SW480 (cell line): ENCODE results near the gene EFHC1.

Experiments
- DNase-seq: peaks from one replicate; pipeline ENCODE4 v3.0.0-alpha.2; 2016; ENCODE audit warnings: low spot score

EFHC1 gene

DNA sequence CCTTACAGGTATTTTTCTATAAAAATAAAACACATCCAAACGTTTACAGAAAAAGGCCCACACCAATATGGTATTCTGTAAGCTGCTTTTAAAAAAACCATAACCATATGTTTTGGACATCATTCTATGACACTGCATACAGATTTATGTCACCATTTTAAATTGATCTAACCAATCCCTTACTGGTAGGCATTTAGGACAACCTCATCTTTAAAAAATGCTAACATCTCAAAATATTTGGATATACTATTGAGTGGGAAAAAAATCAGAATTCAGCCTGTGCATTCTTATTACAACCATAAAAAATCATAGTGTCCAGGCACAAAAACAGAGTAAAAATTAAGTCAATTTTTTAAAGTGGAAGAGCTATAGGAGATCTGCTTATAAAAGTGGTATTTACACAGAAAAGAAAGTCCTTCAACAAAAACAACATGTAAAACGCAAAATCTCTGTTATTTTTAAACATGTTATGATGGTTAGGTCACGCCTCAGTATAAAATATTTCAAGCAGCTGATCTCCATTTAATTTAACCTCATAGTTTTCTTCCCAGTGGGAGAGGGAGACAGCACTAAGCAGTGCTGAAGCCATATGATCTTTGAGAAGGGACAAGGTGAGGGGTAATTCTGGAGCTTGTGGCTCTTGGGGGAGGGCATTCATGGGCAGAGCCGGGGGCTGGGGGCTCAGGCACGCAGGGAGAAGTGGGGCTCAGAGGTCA lies 135.5 kb downstream of the EFHC1 start:
- no peak for DNase-seq

DNA sequence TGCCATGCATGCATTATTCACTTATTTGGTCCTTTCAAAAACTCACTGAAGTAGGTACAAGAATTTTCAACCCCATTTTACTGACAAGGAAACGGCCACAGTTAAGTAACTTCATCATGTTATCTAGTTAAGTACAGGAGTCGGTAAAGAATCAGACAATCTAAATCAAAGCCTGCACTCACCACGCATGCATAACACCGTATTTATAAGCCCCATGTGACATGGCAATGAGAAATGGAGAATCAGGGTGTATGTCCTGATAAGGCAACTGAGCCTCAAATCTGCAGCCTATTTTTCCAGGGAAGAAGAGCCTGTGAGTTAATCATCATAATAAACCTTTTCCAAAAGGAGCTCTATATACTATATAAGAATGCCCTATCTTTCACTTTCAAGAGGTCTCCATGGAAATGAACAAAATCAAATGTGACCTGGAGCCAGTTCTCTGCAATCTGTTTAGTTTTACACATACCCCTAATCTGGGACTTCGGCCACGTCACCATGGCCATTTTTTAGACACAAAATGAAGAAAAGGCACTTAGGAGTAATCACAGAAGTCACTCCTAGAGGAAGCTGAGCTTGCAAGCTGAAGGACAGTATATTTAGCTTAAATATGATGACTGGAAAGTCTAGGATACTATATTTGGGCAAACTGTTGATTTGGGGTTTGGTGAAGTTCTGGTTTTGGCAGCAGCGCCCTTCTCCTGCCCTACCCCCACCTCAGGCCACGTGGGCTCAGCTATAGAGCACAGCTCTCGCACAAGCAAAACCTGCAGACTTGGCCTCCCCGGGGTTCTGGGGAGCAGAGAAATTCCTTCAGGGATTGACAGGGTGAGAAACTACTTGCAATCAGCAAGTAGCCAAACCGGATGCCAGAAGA lies 137.5 kb downstream of the EFHC1 start:
- DNase-seq, result no peak

DNA sequence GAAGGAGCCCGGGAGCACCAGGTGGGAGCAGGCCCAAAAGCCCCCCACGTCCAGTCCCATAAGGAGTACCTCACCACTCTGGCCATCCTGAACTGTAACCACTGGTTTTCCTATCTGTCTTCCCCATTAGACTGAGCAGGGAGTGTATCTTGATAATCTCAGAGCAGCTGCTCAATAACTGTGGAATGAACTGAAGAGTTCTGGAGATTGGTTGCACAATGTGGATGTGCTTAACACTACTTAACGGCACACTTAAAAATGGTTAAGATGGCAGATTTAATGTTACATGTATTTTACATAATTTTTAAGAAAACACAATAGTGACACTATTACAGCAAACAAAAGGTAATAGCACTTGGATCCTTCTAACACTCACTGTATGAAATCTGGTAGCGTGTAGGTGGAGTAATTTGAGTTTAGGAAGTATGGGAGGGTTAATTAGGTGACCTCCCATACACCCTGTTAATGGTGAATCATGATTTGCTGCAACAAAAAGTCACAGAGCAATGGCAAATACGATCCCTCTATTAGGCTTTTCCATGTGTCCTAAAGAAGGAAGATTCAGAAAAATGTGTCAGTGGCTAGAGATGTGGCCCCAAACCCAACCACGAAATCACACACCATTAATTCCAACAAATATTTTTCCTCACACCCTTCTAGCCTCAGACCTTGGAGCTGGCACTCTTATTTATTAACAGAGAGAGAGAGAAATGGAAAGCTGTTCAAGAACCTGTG lies 138.3 kb downstream of the EFHC1 start:
- no peak for DNase-seq

DNA sequence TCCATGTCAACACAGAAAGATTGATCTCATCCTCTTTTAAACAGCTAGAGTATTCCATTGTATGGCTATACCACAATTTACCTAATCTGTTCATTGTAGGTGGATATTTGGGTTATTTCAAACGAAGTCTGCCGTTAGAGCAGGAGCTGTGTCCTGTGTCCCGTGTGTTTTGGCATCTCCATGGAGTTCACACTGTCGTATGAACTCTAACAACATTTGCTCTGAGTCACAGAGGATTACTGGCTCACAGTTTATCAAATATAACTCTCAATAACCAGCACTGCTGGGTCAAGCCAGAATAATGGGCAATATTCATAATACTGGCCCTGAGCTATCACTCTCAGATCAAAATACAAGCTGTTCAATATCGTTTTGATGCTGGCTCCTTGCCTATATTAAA lies 140.3 kb downstream of the EFHC1 start:
- no peak for DNase-seq

DNA sequence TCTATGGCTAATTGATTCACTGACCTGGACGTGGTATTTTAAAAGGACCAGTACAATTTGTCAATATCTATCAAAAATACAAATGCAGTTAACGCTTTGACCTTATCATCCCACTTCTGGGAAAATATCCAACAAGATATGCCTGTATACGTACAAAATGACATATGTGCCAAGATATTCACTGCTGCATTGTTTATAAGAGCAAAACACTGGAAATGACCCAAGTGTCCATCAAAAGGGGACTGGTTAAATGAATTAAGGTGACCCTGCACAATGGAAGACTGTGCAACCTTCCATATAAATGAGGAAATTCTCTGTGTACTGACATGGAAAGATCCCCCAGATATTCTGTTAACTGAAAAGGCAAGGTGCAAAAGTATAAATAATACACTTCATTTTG lies 142.8 kb downstream of the EFHC1 start:
- no peak for DNase-seq

DNA sequence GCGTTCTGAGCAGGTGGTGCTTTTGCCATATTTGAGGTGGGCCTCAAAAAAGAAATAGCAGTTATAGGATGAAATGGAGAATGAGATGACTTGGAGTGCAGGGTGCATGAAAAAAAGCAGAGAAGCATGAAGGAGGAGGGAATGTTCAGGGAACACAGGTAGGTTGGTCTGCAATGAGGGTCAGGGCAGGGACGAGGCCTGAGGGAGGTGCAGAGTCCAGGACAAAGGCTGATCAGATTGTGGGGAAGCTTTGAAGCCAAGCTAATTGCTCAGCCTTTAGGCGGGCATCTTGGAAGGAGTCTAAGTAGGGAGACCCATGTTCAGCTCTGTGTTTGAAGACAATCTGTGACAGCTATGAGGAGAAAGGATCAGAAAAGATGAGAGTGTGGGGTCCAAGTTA lies 144.7 kb downstream of the EFHC1 start:
- DNase-seq, result no peak

DNA sequence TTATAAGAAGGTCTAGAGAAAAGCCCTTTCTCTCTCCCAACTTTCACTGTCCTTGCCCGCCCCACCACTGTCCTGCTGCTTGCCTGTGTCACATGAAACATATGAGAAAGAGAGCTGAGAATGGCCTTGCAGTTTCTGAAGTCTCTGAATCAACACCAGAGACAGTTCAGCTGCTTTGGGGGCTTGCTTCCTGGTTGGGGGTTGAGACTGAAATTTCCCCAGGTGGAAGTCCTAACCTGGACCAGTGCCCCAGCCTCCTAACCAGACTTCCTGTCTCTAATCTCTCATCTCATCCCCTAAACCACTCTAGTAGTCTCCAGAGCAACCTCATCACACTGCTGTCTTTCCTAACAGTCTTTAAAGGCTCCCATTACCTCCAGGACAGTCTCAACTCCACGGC lies 146.1 kb downstream of the EFHC1 start:
- DNase-seq, result no peak

DNA sequence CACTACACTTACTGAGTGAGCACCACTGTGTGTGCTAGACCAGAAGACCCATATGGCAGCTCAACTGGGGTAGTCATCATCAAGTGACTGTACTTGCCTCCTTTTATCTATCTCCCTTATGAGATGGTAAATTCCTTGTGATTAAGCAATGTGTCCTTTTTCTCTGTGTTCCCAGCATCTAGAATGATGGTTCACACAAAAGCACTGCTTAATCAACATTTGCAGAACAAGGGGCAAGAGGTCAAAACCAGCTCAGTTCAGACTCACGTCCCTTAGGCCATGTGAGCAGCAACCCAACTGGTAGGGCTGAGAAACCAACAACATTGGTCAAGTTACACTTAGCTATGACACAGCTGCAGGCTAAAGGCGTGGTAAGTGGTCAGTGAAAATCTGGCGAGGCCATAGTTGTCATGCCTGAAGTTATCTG lies 146.7 kb downstream of the EFHC1 start:
- DNase-seq, result no peak

DNA sequence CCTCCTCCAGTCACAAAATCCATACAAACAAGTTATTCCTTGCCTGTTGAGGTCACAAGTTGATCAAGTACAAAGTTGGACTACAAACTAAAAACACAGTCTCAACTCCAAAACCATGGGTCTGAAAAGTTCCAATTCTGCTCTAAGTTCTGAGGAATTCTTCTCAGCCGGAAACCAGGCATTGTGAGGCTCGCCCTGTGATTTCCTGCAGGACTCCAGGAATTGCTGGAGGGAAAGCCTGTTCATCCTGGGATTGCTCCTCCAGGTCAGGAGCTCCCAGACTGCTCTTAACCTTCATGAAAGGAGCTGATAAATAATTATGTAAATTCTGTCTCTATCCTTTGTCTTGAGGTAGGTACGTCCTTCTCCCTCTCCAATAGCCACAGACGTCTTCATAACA lies 148.2 kb downstream of the EFHC1 start:
- DNase-seq, result no peak

DNA sequence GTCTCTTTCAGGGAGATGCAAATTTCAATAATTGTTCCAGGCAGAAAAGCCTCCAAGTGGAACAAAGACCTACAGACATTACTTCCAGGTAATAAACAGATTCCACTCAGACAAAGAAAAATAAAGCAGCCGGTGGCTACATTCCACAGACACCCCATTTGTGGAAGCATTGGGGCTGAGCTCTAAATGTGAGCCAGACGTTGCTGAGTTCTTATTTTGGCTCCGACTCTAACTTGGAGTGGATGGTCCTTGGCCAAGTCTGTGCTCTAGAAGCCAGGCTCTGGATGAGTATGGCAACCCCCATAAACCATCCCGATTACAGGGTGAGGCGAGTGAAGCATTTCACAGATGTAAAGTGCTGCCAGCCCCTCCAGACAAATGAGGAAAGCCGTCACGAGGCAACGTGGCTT lies 150.2 kb downstream of the EFHC1 start:
- DNase-seq, result no peak

DNA sequence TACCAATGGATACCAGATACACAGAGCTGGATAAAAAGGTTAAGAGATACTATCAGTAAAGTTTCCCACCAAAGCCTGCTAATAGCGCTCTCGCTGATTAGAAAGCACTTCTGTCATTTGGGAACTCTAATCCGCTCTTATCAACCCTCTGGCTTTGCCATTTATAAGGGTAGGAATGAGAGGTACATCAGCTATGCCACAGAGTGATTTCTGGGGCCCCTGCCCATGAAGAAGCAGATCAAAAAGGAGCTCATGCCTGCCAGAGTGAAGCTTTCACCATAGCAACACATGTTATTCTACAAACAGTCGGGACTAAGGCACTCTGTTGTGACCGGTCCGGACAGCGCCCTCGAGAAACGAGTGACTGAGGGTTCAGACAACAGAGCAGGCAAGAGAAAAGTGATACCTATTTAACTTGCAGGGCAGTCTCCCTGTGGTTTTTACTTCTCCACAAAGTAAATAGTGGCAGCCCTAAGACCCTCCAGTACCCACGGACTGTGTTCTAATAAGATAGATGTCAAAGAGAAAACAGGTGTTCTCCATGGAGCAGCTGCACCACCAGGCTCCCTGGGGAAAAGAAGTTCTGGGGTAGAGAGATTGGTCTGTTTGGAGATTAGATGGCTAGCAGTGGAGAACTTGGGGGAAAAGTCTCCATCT lies 151.1 kb downstream of the EFHC1 start:
- no peak for DNase-seq

DNA sequence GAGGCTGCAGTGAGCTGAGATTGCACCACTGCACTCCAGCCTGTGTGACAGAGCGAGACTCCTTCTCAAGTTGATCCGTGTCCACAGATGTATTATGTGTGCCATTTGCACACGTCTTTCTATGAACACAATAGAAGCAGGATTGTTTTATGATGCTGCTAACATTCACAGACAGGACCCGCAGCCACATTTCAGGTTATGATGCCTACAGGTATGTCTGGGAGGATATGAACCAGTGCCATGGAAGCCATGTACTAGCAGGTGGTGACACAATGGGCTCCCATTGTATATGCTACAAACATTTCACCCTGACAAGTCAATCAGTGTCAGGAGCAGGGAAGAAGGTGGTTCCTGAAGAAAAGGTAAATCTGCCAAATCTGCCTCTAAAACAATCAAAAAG lies 152.4 kb downstream of the EFHC1 start:
- DNase-seq, result no peak

DNA sequence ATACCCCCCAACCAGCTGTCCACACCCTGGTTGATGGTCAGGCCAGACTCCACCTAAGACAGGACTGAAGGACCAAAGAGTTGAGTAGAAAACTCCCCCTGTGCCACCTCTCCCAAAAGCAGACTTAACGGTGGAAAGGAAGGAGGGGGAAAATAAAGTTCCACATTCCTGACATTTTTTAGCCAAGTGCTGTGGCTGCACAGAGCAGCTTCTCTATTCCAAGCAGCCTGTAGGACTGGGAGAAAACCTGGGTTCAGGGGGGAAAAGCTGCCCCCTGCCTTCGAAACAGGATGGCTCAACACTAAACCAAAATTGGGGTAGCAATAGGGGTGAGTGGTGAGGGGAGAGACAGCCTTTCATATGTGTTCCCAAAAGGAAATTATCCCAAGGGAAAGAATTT lies 153.2 kb downstream of the EFHC1 start:
- no peak for DNase-seq
